PC-9 (cell line): ENCODE measurements around the gene KCNV2. TPM values are rescaled to one million over a fixed set of nuclear protein-coding genes. Genes with fewer than 3 reads are reported as not detected.
"Not testable (repeated sequence)": the region's sequence is repeated elsewhere in the genome, so short reads cannot be mapped to it uniquely, and the experiment has no call there.

ENCODE experiments used
- BruUV-seq: library from RNA; stranded (reverse); fragments of 400-500 nt; replicated peaks from 2 replicates; lab custom pipeline; 2021; lab: Mats Ljungman, UMichigan
- CTCF ChIA-PET: fragments of 300-600 bp; sonication (Branson Sonifier 250); formaldehyde crosslinking; loops from one replicate; lab custom pipeline; 2022; ENCODE audit warnings: antibody characterized with exemption; lab: Charles Lee
- POLR2A ChIA-PET: fragments of 300-600 bp; sonication (Branson Sonifier 250); formaldehyde crosslinking; loops from one replicate; lab custom pipeline; 2022; ENCODE audit warnings: antibody characterized with exemption; ENCODE audit not compliant: unreplicated experiment; lab: Charles Lee
- DNase-seq, 2 experiments: peaks; one replicate each; pipeline versions ENCODE4 v3.0.0 to v3.0.0-alpha.2; 2015 to 2022; ENCODE audit warnings: mixed read lengths in 1 of 2
- H2AFZ ChIP-seq: fragments of 200-600 bp; sonication (generic); 2 replicates; pipeline ENCODE4 v1.8.1; 2017; ENCODE audit warnings: antibody characterized with exemption
- H3F3A ChIP-seq: fragments of 200-600 bp; sonication (generic); 2 replicates; pipeline ENCODE4 v1.8.1; 2017; ENCODE audit warnings: antibody characterized with exemption, mild to moderate bottlenecking, low read depth; ENCODE audit not compliant: insufficient read depth
- H3K27ac ChIP-seq: fragments of 200-600 bp; sonication (generic); 2 replicates; pipeline ENCODE4 v1.6.1; 2016; ENCODE audit warnings: mixed run types
- H3K27me3 ChIP-seq: fragments of 200-600 bp; sonication (generic); 2 replicates; pipeline ENCODE4 v1.6.1; 2016; ENCODE audit warnings: low read depth, mixed run types; ENCODE audit not compliant: insufficient read depth
- H3K36me3 ChIP-seq: fragments of 200-600 bp; sonication (generic); 2 replicates; pipeline ENCODE4 v1.6.1; 2016; ENCODE audit warnings: low read depth, mixed run types
- H3K4me1 ChIP-seq: fragments of 200-600 bp; sonication (generic); replicated peaks from 2 replicates; pipeline ENCODE4 v1.6.1; 2016; ENCODE audit warnings: mixed run types; ENCODE audit not compliant: insufficient read depth
- H3K4me2 ChIP-seq: fragments of 200-600 bp; sonication (generic); 2 replicates; pipeline ENCODE4 v1.6.1; 2017; ENCODE audit warnings: mixed run types
- H3K4me3 ChIP-seq: fragments of 200-600 bp; sonication (generic); 2 replicates; pipeline ENCODE4 v1.6.1; 2016; ENCODE audit warnings: mixed run types
- H3K79me2 ChIP-seq: fragments of 200-600 bp; sonication (generic); 2 replicates; pipeline ENCODE4 v1.6.1; 2017; ENCODE audit warnings: low read depth, mixed run types
- H3K9me2 ChIP-seq: fragments of 200-600 bp; sonication (generic); 2 replicates; pipeline ENCODE4 v1.8.1; 2017; ENCODE audit warnings: mild to moderate bottlenecking; ENCODE audit not compliant: insufficient read depth
- H3K9me3 ChIP-seq: fragments of 200-600 bp; sonication (generic); 2 replicates; pipeline ENCODE4 v1.8.1; 2016; ENCODE audit warnings: low read depth; ENCODE audit not compliant: insufficient read depth
- H4K20me1 ChIP-seq: fragments of 200-600 bp; sonication (generic); 2 replicates; pipeline ENCODE4 v1.8.1; 2017; ENCODE audit not compliant: insufficient read depth
- CTCF ChIP-seq: fragments of 200-600 bp; sonication (generic); conservative IDR thresholded peaks from 2 replicates; pipeline ENCODE4 v1.6.1; 2017; ENCODE audit warnings: mixed run types, antibody characterized with exemption, mild to moderate bottlenecking, moderate library complexity
- EZH2 ChIP-seq: fragments of 200-600 bp; sonication (generic); IDR thresholded peaks from 2 replicates; pipeline ENCODE4 v1.8.0; 2017; ENCODE audit warnings: antibody characterized with exemption, low read depth
- intact Hi-C: fragments of 100-400 bp; cut with micrococcal nuclease; formaldehyde crosslinking; loops from one replicate; pipeline ENCODE4 v1.10.0; 2022; ENCODE audit not compliant: unreplicated experiment
- total RNA-seq: library from RNA; stranded (reverse); gene quantifications from 2 replicates; pipeline ENCODE4 v1.2.3, GENCODE V29; 2021

Gene KCNV2
- total RNA-seq, 1 experiment from 2014 or later, result not detected

GRCh38 chr9:2700909-2701550 is 16.3 kb upstream of the KCNV2 start:
- H3K4me1 ChIP-seq, result no peaks in the 10 kb centered on the region
- ChIA-PET POLR2A (no interaction called here), CTCF (interaction anchor here (0.7 kb wide), 1 partner anchor 27 kb away, joined by 5 read pairs; no protein-coding TSS in a partner anchor)
- no peaks in the 10 kb centered on the region for H3K79me2 ChIP-seq
- no peaks in the 10 kb centered on the region for H3K9me2 ChIP-seq
- no peak for DNase-seq
- no peak overlapping the region for H3K4me3 ChIP-seq
- TF ChIP-seq CTCF (no peak), EZH2 (no peak)
- no TSS peak for BruUV-seq
- no peak overlapping the region for H3K27ac ChIP-seq
- no peak overlapping the region for H2AFZ ChIP-seq
- no peak overlapping the region for H3K4me2 ChIP-seq
- no peaks in the 10 kb centered on the region for H3K9me3 ChIP-seq
- H4K20me1 ChIP-seq, result no peaks in the 10 kb centered on the region
- no peaks in the 10 kb centered on the region for H3K36me3 ChIP-seq
- no peaks in the 10 kb centered on the region for H3F3A ChIP-seq
- no peaks in the 10 kb centered on the region for H3K27me3 ChIP-seq
- intact Hi-C loops, result loop anchor here (5.0 kb wide), 1 partner anchor 339 kb away; no protein-coding TSS in a partner anchor

- intact Hi-C loops, result loop anchor here (5.0 kb wide), 1 partner anchor 342 kb away; no protein-coding TSS in a partner anchor
- no peak overlapping the region for H3K4me2 ChIP-seq
- no peak overlapping the region for H3K27ac ChIP-seq
- no peaks in the 10 kb centered on the region for H3K27me3 ChIP-seq
- H3K4me1 ChIP-seq, result no peaks in the 10 kb centered on the region
- no peaks in the 10 kb centered on the region for H4K20me1 ChIP-seq
- TF ChIP-seq EZH2 (no peak), CTCF (no peak)
- no peak for DNase-seq
- H3K36me3 ChIP-seq, result no peaks in the 10 kb centered on the region
- H3K9me3 ChIP-seq, result no peaks in the 10 kb centered on the region
- no peak overlapping the region for H2AFZ ChIP-seq
- no peaks in the 10 kb centered on the region for H3K9me2 ChIP-seq
- POLR2A ChIA-PET, result interaction anchor here (0.6 kb wide), 1 partner anchor 267 kb away, joined by 5 read pairs; no protein-coding TSS in a partner anchor
- no peaks in the 10 kb centered on the region for H3F3A ChIP-seq
- no peaks in the 10 kb centered on the region for H3K79me2 ChIP-seq
- no peak overlapping the region for H3K4me3 ChIP-seq
- CTCF ChIA-PET, result no interaction called here
- no TSS peak for BruUV-seq
Measured at GRCh38 chr9:2704504-2704903, 12.8 kb upstream of the KCNV2 start.

- H4K20me1 ChIP-seq, H3F3A ChIP-seq, H3K27ac ChIP-seq, H3K4me3 ChIP-seq, H3K9me2 ChIP-seq, H3K36me3 ChIP-seq, H3K9me3 ChIP-seq, H3K4me1 ChIP-seq, intact Hi-C loops, H2AFZ ChIP-seq, H3K27me3 ChIP-seq, POLR2A ChIA-PET, H3K79me2 ChIP-seq, CTCF ChIA-PET, BruUV-seq, DNase-seq, H3K4me2 ChIP-seq: not testable (repeated sequence)
Measured at GRCh38 chr9:2707256-2707655, 10.1 kb upstream of the KCNV2 start.
